Retina (tissue), 1 donor: Measurements from ENCODE around the gene GPR153.
"Not testable (repeated sequence)": the region's sequence is repeated elsewhere in the genome, so short reads cannot be mapped to it uniquely, and the experiment has no call there.

Source experiments
- DNase-seq: peaks from one replicate; pipeline ENCODE4 v3.0.0-alpha.2; 2016

The GPR153 gene

GRCh38 chr1:6260961-6261614, at the start of gene GPR153:
GPR153 (minus strand) TSS chr1:6261098; CDS start chr1:6254905, 6,193 bp downstream.
- peak; percentile 86 for DNase-seq

DNA sequence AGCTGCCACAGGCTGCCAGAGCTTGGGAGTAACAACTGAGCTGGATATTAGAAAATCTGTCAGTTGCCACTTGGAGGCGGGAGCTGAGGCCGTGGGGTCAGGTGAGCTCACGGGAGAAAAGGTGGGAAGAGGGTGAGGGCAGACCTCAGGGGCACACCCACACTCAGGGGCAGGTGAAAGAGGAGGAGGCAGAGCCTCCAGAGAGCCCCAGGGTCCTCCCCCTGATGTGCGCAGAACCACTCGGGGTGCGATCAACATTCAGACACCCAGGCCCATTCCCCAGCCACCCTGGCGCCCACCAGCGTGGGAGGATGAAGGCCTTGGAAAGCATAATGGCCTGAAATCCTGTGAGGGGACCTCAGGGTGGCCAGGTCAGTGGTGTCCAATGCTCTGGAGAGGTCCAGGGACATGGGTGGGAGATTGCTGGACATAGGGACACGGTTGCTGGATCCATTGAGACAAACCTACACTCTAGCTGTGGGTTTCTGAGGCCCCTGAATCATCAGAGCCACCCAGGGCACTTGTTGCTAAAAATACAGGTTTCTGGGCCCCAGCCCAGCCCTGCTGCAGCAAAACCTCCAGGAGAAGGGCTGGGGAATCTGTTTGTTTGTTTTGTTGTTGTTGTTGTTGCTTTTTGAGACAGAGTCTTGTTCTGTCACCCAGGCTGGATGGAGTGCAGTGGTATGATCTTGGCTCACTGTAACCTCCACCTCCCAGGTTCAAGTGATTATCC, 49.4 kb upstream of the GPR153 start:
- no peak for DNase-seq

DNA sequence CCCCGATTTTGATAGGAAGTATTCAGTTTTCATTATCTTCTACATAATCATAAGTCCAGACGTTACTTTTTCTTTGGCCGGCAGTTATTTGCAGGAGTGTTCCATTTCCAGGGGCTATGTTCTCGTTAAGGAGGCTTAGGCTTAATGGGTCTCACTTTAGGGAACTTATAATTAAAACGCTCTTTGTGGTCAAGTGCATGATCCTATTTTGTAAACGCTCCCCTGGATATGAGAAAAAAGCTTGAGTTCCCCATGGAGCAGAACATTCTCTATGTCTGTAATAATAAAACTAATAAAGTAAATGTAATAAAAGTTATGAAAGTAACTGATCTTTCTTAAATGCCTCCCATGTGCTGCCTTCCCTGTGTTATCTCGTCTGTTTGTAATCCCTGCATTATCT, 48.7 kb upstream of the GPR153 start:
- DNase-seq, result no peak

DNA sequence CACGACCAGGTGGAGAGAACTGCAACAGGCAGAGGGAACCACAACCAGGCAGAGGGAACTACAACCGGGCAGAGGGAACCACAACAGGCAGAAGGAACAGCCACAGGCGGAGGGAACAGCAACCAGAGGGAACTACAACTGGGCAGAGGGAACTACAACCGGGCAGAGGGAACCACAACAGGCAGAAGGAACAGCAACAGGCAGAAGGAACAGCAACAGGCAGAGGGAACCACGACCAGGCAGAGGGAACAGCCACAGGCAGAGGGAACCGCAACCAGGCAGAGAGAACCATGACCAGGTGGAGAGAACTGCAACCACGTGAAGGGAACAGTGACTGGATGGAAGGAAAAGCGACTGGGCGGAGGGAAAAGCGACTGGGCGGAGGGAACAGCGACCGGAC, 47.6 kb upstream of the GPR153 start:
- DNase-seq, result no peak

DNA sequence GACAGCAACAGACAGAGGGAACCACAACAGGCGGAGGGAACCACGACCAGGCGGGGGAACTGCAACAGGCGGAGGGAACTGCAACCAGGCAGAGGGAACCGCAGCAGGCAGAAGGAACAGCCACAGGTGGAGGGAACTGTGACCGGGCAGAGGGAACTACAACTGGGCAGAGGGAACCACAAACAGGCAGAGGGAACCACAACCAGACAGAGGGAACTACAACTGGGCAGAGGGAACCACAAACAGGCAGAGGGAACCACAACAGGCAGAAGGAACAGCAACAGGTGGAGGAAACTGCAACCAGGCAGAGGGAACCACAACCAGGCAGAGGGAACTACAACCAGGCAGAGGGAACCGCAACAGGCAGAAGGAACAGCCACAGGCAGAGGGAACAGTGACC, 46.8 kb upstream of the GPR153 start:
- not testable (repeated sequence) for DNase-seq

DNA sequence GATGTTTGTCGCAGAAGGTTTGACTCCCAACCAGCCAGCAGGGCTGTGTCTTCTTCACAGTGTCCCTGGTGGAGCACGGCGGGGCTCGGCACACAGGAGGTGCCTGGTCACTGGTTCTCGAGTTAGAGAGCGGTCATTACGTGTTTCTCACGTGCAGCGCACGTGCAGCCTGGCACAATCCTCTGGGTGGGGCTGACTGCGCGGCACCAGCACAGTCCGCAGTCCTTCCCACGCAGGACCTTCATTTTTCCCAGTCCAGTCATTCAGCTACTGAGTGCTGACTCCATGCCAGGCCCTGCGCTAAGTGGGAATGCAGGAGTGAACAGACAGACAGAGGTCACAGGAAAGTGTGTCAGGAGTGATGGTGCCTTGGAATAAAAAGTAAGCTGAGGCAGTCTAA, 46.2 kb upstream of the GPR153 start:
- DNase-seq, result no peak

DNA sequence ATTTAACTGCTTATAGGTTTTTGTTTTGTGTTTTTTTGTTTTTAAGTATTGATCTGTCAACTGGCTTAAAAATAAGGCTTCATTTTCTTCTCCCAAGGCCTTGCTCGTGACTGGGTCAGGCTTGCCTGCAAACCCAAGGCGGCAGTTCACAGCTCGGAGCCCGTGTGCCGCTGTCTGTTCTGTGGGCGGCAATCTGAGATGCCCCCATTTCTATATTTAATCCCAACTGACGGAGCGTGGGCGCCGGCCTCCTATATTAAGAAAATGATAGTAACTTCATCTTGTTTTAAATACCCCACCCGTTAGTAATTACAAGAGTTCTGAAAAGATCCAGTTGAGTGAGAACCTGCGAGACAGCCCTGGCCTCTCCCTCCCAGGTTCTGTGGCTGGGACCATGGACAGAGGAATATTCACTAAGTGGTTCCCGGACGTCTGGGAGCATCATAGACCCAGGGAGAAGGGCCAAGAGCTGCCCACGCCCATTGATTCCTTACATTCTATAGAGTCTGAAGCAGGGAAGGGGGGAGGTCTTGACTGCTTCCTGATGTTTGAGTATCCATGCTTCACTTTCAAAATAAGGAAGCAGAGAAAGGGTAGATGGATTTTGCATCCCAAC, 42.6 kb upstream of the GPR153 start:
- DNase-seq, result no peak

- no peak for DNase-seq
These were observed 41.7 kb upstream of the GPR153 start for GRCh38 chr1:6302568-6302967.

DNA sequence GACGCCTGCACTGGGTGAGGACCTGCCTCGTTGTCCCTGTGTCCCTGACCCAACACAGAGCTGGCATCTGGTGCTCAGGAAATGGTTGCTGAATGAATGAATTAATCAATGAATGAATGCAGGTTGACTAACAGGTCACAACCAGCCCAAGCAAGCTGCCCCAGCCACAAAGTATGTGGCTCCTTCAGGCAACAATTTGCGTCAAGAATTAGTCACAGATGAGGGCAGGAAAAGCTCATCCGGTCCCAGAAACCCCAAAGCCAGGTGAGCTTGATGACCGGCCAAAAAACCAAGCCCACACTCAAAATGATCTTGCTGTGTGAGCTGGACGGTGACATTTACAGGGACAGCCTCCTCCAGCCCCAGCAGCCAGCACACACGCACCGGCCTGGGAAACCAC, 40.6 kb upstream of the GPR153 start:
- DNase-seq, result no peak

- no peak for DNase-seq
These were observed 39.6 kb upstream of the GPR153 start for GRCh38 chr1:6300342-6301048.

DNA sequence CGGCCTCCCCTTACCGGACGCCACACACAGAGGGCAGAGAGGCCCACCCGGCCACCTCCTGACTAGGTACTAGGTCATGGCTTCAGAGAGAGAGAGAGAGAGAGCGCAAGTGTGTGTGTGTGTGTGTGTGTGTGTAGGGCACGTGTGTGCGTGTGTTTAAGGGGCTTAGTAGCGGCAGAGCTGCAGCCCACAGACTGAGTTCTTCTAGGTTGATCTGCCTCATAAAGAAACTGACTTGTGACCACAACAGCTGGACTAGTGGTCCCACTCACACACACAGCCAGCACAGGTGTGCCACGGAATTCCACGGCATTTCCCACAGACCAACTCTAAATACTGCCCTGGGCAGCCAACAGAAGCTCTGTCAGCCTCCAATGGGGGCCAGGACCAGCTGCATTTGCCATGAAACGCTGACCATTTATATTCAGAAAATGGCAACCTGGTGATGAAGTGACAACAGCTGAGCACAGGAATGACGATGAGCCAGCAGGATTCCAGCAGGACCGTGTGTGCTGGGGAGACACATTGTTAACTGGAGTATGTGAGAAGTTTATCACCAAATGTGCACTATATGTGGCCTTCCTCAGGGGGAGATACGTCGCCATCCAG, 38.8 kb upstream of the GPR153 start:
- DNase-seq, result no peak

GRCh38 chr1:6298940-6299465, 38.1 kb upstream of the GPR153 start:
- DNase-seq, result no peak

- DNase-seq, result no peak
These were observed 37.6 kb upstream of the GPR153 start for GRCh38 chr1:6298530-6298929.

DNA sequence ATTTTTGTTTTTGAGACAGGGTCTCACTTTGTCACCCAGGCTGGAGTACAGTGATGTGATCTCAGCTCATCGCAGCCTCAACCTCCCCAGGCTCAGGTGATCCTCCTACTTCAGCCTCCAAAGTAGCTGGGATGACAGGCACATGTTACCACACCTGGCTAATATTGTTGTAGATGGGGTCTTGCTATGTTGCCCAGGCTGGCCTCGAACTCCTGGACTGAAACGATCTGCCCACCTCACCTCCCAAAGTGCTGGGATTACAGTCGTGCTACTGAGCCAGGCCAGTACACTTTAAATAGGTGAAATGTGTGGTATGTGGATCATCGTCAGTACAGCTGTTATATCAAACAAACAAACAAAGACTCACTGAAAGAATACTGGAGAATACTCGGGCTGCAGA, 35.0 kb upstream of the GPR153 start:
- no peak for DNase-seq

GRCh38 chr1:6294890-6295556, 34.1 kb upstream of the GPR153 start:
- no peak for DNase-seq

DNA sequence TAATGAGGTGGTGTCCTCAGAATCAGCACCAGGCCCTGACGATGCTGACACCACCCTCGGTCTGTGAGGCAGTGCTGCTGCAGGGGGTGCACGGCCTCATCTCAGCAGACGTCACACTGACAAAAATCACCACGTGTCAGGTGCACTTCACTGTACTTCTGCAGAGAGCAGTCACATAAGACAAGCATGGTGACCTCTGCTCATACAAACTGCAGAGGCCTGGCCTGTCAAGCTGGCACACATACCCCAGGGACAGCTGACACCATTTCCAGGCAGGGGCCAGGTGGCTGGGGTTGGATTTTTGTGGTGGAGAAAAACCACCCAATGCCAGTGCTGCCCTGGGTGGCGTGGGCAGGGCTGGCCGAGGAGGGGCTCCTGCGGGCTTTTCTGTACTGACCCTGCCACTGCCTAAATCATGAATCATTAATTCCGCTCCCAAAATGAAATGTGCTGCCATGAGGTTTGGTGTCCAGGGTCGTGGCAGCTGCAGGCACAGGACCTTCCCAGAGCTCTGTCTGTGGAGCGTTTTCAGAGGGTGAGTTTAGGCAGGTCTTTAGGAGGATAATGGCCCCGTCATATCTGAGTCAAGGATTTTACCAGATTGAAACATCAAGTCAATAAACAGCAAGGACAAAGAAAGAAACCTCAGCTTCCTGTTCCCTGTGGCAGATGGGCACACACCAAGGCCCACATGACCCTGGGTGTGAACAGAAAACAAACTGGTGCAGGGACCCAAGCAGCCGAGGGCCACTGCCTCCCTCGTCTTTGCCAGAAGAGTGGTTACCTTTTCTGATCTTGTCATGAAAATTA, 33.4 kb upstream of the GPR153 start:
- no peak for DNase-seq

DNA sequence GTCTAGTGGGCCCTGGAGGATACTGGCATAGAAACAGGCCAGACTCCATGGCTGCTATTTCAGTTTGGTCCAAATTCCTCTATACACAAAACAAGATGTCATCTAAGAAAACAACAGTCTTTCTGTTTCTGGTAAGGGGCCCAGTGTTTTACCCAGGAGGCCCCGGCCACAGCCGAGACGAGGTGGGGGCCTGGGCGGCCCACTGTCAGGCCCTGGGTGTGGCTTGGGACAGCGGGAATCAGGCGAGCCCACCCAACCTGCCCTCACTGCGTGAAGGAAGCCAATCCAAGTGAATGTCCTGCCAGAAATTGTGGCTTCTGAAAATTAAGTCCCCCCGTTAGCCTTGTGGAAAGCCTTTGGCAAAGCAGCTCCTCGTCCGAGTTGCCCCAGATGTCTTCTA, 31.2 kb upstream of the GPR153 start:
- no peak for DNase-seq

- no peak for DNase-seq
These were observed 27.8 kb upstream of the GPR153 start for GRCh38 chr1:6288665-6289064.

- DNase-seq, result no peak
These were observed 27.1 kb upstream of the GPR153 start for GRCh38 chr1:6288026-6288425.

DNA sequence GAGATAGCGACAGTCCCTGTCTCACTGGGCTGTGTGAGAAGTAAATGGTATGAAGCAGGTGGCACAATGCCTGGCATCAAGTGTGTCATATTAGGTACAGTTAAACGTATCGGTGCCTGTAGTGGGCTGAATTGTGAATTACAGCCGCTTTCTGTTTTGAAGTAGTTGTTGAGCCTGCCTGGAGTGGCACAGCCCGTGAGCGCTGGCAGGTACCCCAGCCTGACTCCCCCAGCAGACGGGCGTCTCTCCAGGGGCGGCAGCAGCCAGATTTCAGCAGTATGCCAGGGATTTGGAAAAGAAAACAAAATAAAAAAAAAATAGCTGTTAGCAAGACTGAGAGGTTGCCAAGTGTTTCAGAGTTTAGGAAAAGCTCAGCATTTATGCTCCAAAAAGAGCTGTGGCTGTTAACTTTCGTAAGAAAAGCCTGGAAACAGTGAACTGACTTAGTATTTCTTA, 26.6 kb upstream of the GPR153 start:
- DNase-seq, result no peak

- no peak for DNase-seq
These were observed 26.1 kb upstream of the GPR153 start for GRCh38 chr1:6287029-6287428.
